ENCODE results near the gene KNDC1. TPM values are rescaled to one million over a fixed set of nuclear protein-coding genes. Genes with fewer than 3 reads are reported as not detected.
"Not testable (repeated sequence)": the region's sequence is repeated elsewhere in the genome, so short reads cannot be mapped to it uniquely, and the experiment has no call there.

KNDC1 gene
- total RNA-seq, 2 donors from 2014 or later: 0.07 TPM; not detected in 1

- peaks cover 0 to 11% of the 10 kb centered on the region in 2 donors for H3K36me3 Mint-ChIP-seq
- ATAC-seq; H3K27ac Mint-ChIP-seq; DNase-seq (ENCODE audit: low spot score in 2 of 2): not testable (repeated sequence)
- H3K9me3 Mint-ChIP-seq: peaks cover 8 to 14% of the 10 kb centered on the region in 2 donors
Measured at GRCh38 chr10:133151071-133151470, 8.9 kb upstream of the KNDC1 start.

DNA sequence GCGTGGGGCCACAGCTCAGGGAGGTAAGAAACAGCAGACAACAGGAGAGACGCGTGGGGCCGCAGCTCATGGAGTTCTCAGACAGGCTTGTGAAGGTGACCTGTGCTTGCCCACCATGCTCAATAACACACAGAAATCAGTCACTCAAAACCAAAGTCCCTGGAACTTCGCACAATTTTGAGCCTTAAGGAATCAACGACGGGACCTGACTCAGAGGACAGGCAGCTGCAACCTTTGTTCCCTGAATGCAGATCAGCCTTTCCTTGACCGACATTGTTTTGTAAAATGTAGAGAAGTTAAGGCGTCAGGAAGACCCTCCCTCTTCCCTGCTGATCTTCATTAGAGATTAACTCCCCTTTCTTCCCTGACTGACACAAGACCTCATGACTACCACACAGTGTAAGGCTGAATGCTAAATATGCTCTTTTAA, 8.5 kb upstream of the KNDC1 start:
- peaks cover 0 to 9% of the 10 kb centered on the region in 2 donors for H3K36me3 Mint-ChIP-seq

GRCh38 chr10:133154411-133154810, 5.6 kb upstream of the KNDC1 start:
- DNase-seq (ENCODE audit: low spot score in 2 of 2): no peak
- no peaks in the 10 kb centered on the region for H3K36me3 Mint-ChIP-seq
- ATAC-seq: no peak
- no peaks in the 10 kb centered on the region for H3K9me3 Mint-ChIP-seq
- H3K27ac Mint-ChIP-seq: no peak overlapping the region

More for the DNA sequence above, 8.5 kb upstream of the KNDC1 start:
- Mint-ChIP-seq H3K9me3 (peaks cover 7 to 14% of the 10 kb centered on the region in 2 donors), H3K27ac (no peak overlapping the region)
- ATAC-seq: no peak
- DNase-seq (ENCODE audit: low spot score in 2 of 2): no peak

DNA sequence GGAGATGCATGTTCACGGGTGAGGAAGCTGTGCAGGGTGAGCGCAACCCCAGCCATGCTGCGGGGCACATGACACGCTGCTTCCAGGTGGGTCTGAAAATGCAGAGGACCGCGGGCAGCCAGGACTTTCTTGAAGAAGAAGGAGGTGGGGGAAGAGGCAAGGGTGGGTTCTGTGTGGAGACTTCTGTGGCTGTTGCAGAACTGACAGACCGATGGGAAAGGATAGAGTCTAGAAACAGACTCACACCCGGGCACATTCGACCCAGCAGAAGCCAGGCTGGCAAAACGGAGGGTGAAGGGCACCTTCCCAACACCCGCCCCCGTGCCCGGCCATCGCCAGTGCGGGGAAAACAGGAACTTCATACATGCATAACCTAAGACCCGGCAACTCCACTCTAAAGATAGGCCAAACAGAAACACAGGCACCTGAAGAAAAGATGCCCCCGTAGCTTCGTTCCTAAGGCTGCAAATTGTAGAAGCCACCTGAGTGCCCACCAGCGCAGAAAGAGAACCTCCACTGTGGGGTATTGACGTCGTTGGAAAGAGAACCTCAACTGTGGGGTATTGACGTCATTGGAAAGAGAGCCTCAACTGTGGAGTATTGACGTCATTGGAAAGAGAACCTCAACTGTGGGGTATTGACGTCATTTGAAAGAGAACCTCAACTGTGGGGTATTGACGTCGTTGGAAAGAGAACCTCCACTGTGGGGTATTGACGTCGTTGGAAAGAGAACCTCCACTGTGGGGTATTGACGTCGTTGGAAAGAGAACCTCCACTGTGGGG, 4.8 kb upstream of the KNDC1 start:
- ATAC-seq (no peak), DNase-seq (ENCODE audit: low spot score in 2 of 2) (no peak)
- Mint-ChIP-seq H3K9me3 (no peaks in the 10 kb centered on the region), H3K36me3 (no peaks in the 10 kb centered on the region), H3K27ac (no peak overlapping the region)

GRCh38 chr10:133156674-133157579, 3.1 kb upstream of the KNDC1 start:
- ATAC-seq (no peak), DNase-seq (ENCODE audit: low spot score in 2 of 2) (no peak)
- H3K9me3 Mint-ChIP-seq: no peaks in the 10 kb centered on the region
- no peaks in the 10 kb centered on the region for H3K36me3 Mint-ChIP-seq
- H3K27ac Mint-ChIP-seq: no peak overlapping the region

DNA sequence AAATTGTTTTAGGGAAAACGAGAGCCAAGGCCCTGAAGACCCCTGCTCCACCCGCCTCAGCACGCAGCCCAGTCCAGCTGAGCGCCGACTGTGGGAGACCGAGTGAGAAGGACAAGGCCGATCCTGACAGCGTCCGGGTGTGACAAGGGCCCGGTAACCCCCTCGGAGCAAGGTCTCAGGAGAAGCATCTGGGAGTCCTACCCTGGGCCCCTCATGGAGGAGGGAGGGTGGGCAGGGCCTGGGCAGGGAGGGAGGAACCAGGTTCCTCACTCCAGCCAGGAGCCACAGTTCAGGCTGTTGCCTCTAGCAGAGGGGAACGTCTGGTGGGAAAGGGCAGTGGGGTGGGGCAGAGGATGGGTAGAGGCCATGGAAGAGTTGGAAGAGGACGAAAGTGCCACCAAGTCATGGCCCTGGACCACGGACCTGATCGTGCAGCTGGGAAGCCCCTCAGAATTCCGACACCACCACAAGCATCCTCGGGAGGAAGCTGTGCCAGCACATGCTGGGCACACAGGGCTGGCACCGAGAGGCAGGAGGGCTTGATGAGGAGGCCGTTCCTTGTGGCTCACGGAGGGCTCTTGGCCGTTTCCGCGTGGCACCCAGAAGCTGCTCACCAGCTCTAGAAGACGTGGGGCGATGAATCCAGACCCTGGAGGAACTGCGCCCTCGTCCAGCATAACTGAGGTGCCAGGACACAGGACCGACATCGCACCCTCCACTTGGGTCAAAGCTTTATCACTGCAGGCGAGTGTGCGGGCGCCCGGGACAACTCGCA, 2.2 kb upstream of the KNDC1 start:
- Mint-ChIP-seq H3K36me3 (no peaks in the 10 kb centered on the region), H3K9me3 (no peaks in the 10 kb centered on the region), H3K27ac (no peak overlapping the region)
- DNase-seq (ENCODE audit: low spot score in 2 of 2): no peak
- no peak for ATAC-seq

DNA sequence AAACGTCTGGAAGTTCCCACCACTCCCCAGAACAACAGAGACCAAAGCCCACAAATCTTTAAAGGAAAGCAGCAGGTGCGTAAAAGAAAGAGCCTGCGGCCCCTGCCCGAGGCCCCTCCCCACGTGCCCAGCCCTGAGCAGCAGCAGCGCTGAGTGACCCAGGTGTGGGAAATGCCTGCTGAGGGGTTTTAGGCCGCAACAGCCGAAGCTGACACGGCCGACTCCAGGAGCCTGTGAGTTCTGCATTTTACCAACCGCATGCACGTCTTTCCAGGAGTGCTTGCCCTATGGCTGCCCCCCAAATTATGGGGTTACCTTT, 1.6 kb upstream of the KNDC1 start:
- no peak overlapping the region for H3K27ac Mint-ChIP-seq
- DNase-seq (ENCODE audit: low spot score in 2 of 2) (no peak), ATAC-seq (no peak)
- H3K36me3 Mint-ChIP-seq: no peaks in the 10 kb centered on the region
- H3K9me3 Mint-ChIP-seq: no peaks in the 10 kb centered on the region

DNA sequence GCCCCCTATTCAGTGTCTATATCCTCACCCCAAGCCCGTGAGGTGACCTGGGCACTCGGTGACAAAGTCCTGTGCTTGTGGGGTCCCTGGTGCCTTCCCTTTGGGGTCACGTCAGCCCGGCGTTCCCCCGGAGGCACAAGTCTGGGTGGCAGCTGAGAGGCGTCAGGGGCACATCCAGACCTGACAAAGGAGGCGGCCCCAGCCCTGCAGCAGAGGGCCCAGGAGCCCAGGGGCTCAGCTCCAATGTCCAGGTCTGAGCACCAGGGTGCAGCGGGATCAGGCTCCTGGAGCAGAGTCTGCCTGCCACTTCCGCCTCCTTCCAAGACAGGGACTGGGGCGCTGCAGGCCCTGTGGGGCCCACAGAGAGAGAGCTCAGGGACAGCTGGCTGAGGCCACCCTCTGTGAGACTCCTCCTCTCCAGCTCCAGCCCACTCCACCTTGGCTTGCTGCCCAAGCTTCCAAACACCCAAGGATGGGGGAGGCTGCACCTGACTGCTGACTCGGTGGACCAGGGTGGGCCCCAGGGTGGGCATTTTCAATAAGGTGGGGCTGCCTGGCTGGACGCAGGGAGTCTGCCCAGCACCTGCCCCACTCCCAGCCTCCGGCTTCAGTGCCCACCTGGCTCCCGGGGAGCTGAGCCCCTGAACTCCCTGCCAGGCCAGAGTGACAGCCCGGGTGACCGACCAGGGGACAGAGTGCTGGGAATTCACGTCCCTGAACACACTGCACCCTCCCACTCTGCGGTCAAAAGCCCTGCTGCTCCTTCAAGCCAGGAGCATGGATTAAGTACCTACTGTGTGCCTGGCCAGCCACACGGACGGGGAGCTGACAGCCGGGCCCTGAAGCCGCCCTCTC, 1.0 kb upstream of the KNDC1 start:
- Mint-ChIP-seq H3K36me3 (no peaks in the 10 kb centered on the region), H3K27ac (no peak overlapping the region), H3K9me3 (no peaks in the 10 kb centered on the region)
- ATAC-seq: no peak
- peak in 1 of 2 donors; percentile 53 for DNase-seq (ENCODE audit: low spot score in 2 of 2)

GRCh38 chr10:133159611-133159949, 439 bp upstream of the KNDC1 start:
- DNase-seq (ENCODE audit: low spot score in 2 of 2) (no peak), ATAC-seq (no peak)
- Mint-ChIP-seq H3K27ac (no peak overlapping the region), H3K9me3 (no peaks in the 10 kb centered on the region), H3K36me3 (no peaks in the 10 kb centered on the region)

DNA sequence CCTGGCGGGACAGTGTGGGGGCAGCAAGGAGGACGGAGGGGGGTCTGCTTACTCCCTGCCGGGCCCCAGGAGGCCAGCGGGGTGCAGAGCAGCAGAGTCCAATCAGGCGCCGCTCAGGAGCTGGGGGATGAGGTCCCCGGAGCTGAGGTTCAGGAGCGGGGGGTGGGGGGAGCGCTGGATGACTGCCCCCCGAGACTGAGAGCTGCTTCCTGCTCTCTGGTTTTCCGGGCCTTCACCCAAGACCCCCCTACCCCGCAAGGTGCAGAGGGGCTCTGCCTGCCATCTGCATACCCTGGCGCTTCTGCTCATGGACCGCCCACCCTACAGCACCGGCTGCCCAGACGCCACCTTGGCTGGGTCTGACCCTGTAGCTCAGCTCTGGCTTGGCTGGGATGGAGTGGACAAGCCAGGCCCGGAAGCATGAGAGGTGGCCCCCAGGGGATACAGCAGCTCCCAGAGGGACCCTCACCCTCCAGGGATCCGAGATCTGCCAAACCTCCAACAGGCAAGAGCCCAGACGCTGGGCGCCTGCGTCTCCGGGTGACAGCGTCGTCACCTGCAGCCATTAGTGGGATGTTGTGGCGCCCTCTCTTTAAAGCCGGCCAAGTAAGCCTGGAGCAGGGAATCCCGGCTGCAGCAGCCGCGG, 930 bp downstream of the KNDC1 start:
- Mint-ChIP-seq H3K9me3 (no peaks in the 10 kb centered on the region), H3K27ac (no peak overlapping the region)

GRCh38 chr10:133161486-133162109, 1.6 kb downstream of the KNDC1 start:
- H3K27ac Mint-ChIP-seq: no peak overlapping the region
- ATAC-seq (no peak), DNase-seq (ENCODE audit: low spot score in 2 of 2) (no peak)
- H3K36me3 Mint-ChIP-seq: no peaks in the 10 kb centered on the region
- no peaks in the 10 kb centered on the region for H3K9me3 Mint-ChIP-seq

More for the DNA sequence above, 930 bp downstream of the KNDC1 start:
- no peaks in the 10 kb centered on the region for H3K36me3 Mint-ChIP-seq
- no peak for DNase-seq (ENCODE audit: low spot score in 2 of 2)
- ATAC-seq: no peak

DNA sequence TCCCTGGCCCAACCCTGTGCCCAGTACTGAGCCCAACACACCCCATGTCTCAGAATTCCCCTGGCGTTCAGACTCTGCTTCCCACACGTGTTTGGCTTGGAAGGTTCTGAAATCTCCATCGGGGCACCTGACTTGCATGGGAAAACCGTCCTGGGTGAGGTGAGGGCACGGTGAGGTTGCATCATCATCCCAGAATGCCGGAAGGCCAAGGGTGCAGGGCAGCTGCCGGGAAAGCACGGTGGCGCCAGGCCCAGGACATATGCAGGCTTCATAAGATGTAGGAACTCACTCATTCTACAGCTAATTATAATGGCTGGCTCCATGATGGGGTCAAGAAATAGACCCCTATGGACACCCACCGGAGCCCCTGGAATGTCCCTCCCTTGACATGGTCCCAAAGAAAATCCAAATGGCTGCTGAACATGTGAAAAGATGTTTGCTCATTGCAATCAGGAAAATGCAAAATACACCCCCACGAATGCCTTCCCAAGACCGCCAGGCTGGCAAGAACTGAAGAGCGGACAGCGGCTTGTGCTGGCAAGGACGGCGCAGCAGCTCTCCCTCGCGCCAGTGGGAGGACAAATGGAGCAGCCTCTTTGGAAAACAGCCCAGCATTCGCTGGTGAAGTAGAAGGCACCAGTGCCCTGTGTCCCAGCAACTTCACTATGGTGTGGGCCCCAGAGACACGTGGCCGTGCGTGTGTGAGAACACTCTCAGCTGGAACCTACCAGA, 2.3 kb downstream of the KNDC1 start:
- Mint-ChIP-seq H3K27ac (no peak overlapping the region), H3K9me3 (no peaks in the 10 kb centered on the region), H3K36me3 (no peaks in the 10 kb centered on the region)
- DNase-seq (ENCODE audit: low spot score in 2 of 2): no peak
- ATAC-seq: no peak

GRCh38 chr10:133162910-133163856, 3.2 kb downstream of the KNDC1 start:
- no peak for DNase-seq (ENCODE audit: low spot score in 2 of 2)
- Mint-ChIP-seq H3K9me3 (no peaks in the 10 kb centered on the region), H3K36me3 (no peaks in the 10 kb centered on the region), H3K27ac (no peak overlapping the region)
- ATAC-seq: no peak

All from activated naive CD4-positive, alpha-beta T cell treated with anti-CD3 and anti-CD28 coated beads, Interleukin-2, amount 50 U/mL, for 72 hours (primary cell).